Stimulated activated CD8-positive, alpha-beta memory T cell treated with anti-CD3 and anti-CD28 coated beads, Interleukin-15, amount 100 ng/mL, for 1 hour (primary cell): ENCODE results near the gene CDH4.
"Not testable (repeated sequence)": the region's sequence is repeated elsewhere in the genome, so short reads cannot be mapped to it uniquely, and the experiment has no call there.

ENCODE experiments used
- DNase-seq: peaks from one replicate; pipeline ENCODE4 v3.0.0-alpha.2; 2020; ENCODE audit warnings: low read depth

CDH4 gene

DNA sequence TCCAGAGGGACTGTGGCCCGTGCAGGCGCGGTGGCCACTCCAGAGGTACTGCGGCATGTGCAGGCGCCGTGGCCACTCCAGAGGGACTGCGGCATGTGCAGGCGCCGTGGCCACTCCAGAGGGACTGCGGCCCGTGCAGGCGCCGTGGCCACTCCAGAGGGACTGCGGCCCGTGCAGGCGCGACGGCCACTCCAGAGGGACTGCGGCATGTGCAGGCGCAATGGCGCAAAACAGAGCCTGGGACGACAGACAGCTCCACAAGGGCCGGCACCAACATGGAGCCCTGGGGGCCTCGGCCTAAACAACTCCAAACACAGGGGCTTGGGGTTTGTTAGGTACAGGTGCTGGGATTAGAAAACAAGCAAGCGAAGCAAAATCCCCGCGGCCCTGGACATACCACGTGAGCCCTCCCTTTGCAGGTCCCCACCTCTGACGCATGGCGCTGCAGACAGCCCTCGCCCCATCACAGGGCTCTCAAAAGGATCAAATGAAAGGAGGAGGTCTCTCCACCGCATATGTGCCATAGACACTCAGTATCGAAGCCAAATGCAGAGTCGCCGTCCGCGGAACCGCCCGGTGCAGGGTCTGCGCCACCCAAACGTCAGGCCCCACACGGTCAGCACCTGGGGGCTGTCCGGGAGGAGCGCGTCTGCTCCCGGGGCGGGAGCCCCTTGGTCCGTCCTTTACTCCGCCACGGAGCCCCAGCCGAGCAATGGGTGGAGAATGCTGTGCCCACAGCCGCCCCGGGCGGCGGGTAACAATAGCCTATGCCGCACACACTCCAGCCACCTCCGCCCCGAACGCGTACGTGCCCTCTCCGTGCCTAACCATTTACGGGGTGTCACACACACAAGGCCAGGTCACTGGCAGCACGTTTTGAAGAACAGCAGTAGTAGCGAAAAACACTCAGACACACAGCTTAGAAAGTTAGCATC is 727.9 kb downstream of the CDH4 start:
- no peak for DNase-seq

GRCh38 chr20:61980647-61981583 is 728.9 kb downstream of the CDH4 start:
- no peak for DNase-seq

DNA sequence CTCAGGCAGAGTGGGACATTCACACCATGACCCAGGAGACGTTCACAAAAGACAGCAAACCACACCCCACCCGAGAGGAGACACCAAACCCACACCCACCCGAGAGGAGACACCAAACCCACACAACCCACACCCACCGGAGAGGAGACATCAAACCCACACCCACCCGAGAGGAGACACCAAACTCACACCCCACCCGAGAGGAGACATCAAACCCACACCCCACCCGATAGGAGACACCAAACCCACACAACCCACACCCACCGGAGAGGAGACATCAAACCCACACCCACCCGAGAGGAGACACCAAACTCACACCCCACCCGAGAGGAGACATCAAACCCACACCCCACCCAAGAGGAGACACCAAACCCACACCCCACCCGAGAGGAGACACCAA is 729.6 kb downstream of the CDH4 start:
- DNase-seq, result not testable (repeated sequence)

DNA sequence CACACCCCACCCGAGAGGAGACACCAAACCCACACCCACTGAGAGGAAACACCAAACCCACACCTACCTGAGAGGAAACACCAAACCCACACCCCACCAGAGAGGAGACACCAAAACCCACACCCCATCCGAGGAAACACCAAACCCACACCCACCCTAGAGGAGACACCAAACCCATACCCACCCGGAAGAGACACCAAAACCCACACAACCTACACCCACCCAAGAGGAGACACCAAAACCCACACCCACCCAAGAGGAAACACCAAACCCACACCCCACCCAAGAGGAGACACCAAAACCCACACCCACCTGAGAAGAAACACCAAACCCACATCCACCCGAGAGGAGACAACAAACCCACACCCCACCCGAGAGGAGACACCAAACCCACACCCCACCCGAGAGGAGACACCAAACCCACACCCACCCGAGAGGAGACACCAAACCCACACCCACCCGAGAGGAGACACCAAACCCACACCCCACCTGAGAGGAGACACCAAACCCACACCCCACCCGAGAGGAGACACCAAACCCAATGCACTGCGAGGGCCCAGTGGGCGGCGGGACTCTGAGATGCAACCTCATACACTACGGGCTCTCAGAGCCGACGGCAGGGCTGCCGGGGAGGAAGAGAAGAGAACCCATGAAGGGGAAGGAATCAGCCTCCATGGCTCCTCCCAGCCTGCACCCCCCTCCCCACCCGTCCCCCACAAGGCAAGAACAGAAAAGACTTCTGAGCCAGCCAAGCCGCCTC is 730.3 kb downstream of the CDH4 start:
- DNase-seq, result no peak

- no peak for DNase-seq
Observed at GRCh38 chr20:61982951-61983315, 730.9 kb downstream of the CDH4 start.

GRCh38 chr20:61983965-61984364 is 731.9 kb downstream of the CDH4 start:
- DNase-seq, result no peak

GRCh38 chr20:61984431-61984830 is 732.4 kb downstream of the CDH4 start:
- not testable (repeated sequence) for DNase-seq

GRCh38 chr20:61985096-61985495 is 733.0 kb downstream of the CDH4 start:
- DNase-seq, result no peak

DNA sequence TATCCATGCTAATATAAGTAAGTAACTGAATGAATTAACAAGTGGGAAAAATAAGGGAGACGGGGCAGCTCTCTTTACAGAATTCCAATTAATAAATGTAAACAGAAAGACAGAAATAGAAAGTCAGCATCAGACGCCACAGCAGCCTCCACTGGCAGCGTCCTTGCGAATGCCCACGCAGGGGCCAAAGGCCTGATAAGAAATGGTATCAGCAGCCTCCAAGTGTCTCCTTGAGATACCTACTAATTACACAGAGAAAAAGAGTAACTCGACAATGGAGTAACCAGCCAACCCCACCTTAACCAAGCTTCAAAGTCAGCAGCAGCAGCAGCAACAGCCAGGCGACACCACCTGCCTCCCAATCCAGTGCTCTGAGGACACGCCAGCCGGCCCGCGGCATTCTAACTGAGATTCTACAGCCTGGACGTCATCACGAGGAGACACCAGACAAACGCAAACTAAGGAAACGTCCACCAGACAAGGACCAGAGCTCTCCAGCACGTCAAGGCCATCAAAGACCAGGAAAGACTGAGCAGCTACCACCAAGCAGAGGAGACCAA is 734.8 kb downstream of the CDH4 start:
- no peak for DNase-seq

DNA sequence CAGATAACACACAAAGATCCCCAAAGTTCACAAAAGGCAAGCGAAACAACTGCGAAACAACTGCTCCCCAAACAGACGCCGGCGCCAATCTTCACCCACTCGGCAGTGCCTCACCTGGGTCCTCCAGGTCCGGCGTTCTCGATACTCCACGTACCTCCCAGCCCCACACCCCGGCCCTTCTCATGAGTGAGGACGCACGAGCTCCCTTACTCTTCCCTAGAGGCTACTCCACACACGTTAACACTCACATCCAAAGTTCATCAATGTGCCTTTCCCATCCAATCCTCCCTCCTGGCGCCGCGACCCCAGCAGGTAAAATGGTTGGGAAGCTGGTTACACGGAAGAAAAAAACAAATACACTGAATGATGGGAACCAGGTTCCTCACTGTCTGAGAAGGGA is 736.6 kb downstream of the CDH4 start:
- DNase-seq, result no peak

GRCh38 chr20:61989741-61990140 is 737.7 kb downstream of the CDH4 start:
- no peak for DNase-seq
